Fibroblast of lung (primary cell): ENCODE data around the gene MDK.

Experiments used
- CTCF ChIP-seq, 2 donors: IDR thresholded peaks in 1 of 2; conservative IDR thresholded peaks in 1 of 2; 1 replicate in 1 of 2; 2 replicates in 1 of 2; pipeline ENCODE4 v1.5.1; 2011 to 2012; ENCODE audit warnings: low read length in 2 of 2, control low read depth in 1 of 2, inconsistent platforms in 1 of 2, low read depth in 1 of 2, mild to moderate bottlenecking in 1 of 2
- EZH2 ChIP-seq: IDR thresholded peaks from 2 replicates; pipeline ENCODE4 v1.5.1; 2012; ENCODE audit warnings: low read length, control low read depth, mild to moderate bottlenecking; ENCODE audit errors: missing control alignments

GRCh38 chr11:46382646-46383403, 1.4 kb downstream of the MDK start:
- TF ChIP-seq CTCF (conservative IDR thresholded peaks at IDR 0.05 in 1 of 2, IDR thresholded peaks at IDR 0.05 in 1 of 2; ENCODE audit: low read depth in 1 of 2, low read length in 2 of 2) (peak; percentile 49 to 71), EZH2 (no peak)
